WTC11 (cell line): ENCODE results near the gene ARSB. TPM values are rescaled to one million over a fixed set of nuclear protein-coding genes. Genes with fewer than 3 reads are reported as not detected.
A peak's percentile ranks its signal among the peaks of the same experiment; 100 is the strongest.

Source experiments
- ATAC-seq: fragments of 200-7000 bp; cut with Tn5 transposase; 2 replicates; pipeline ENCODE4 v1.10.0; 2021; ENCODE audit warnings: mild to moderate bottlenecking, moderate library complexity
- CTCF ChIA-PET: fragments of 300-600 bp; sonication (Branson Sonifier 250); formaldehyde crosslinking; loops from one replicate; lab custom pipeline; 2021; ENCODE audit warnings: antibody characterized with exemption; lab: Charles Lee
- POLR2A ChIA-PET: fragments of 350-600 bp; sonication (Branson Sonifier 250); formaldehyde crosslinking; loops from one replicate; lab custom pipeline; 2021; ENCODE audit warnings: antibody characterized with exemption; lab: Charles Lee
- DNase-seq: peaks from one replicate; pipeline ENCODE4 v3.0.0; 2021; ENCODE audit warnings: low spot score
- H3K27ac Mint-ChIP-seq: 2 replicates; pipeline ENCODE4 v1.8.0; 2021; ENCODE audit warnings: mixed read lengths
- H3K27me3 Mint-ChIP-seq: 2 replicates; pipeline ENCODE4 v1.8.0; 2021; ENCODE audit warnings: low read depth, mild to moderate bottlenecking, moderate library complexity, mixed read lengths
- H3K36me3 Mint-ChIP-seq: 2 replicates; pipeline ENCODE4 v1.8.0; 2021; ENCODE audit warnings: mixed read lengths
- H3K4me1 Mint-ChIP-seq: 2 replicates; pipeline ENCODE4 v1.8.0; 2022; ENCODE audit warnings: mixed read lengths
- H3K4me3 Mint-ChIP-seq: 2 replicates; pipeline ENCODE4 v1.8.0; 2021; ENCODE audit warnings: mild to moderate bottlenecking, moderate library complexity, mixed read lengths
- H3K9me3 Mint-ChIP-seq: 2 replicates; pipeline ENCODE4 v1.8.0; 2021; ENCODE audit warnings: mixed read lengths
- CDX4 ChIP-seq: fragments of 250-450 bp; sonication (Bioruptor Pico); IDR thresholded peaks from 2 replicates; pipeline ENCODE4 v1.9.0; 2021; ENCODE audit warnings: moderate library complexity, mild to moderate bottlenecking, inconsistent platforms, borderline replicate concordance
- E2F4 ChIP-seq: sonication (generic); formaldehyde crosslinking; IDR thresholded peaks from 2 replicates; pipeline ENCODE4 v1.8.1; 2022; ENCODE audit warnings: low read depth, mild to moderate bottlenecking, moderate library complexity, missing genetic modification reagents, borderline replicate concordance
- JAZF1 ChIP-seq: fragments of 250-450 bp; sonication (Bioruptor Pico); IDR thresholded peaks from 2 replicates; pipeline ENCODE4 v1.9.0; 2021; ENCODE audit warnings: moderate library complexity, mild to moderate bottlenecking, inconsistent platforms
- MAX ChIP-seq: sonication (generic); formaldehyde crosslinking; IDR thresholded peaks from 2 replicates; pipeline ENCODE4 v1.8.0; 2022; ENCODE audit warnings: mild to moderate bottlenecking, missing genetic modification reagents
- NR1H2 ChIP-seq: sonication (generic); formaldehyde crosslinking; IDR thresholded peaks from 2 replicates; pipeline ENCODE4 v1.9.0; 2021; ENCODE audit warnings: mild to moderate bottlenecking, moderate library complexity, missing genetic modification reagents
- RORB ChIP-seq: fragments of 250-450 bp; sonication (Bioruptor Pico); IDR thresholded peaks from 2 replicates; pipeline ENCODE4 v1.9.0; 2021; ENCODE audit warnings: mild to moderate bottlenecking
- SP1 ChIP-seq: sonication (generic); formaldehyde crosslinking; conservative IDR thresholded peaks from 2 replicates; pipeline ENCODE4 v1.8.1; 2022; ENCODE audit warnings: missing genetic modification reagents
- ZNF219 ChIP-seq: sonication (generic); formaldehyde crosslinking; IDR thresholded peaks from 2 replicates; pipeline ENCODE4 v1.8.0; 2023; ENCODE audit warnings: missing genetic modification reagents, mild to moderate bottlenecking, borderline replicate concordance
- ZNF512 ChIP-seq: sonication (generic); formaldehyde crosslinking; IDR thresholded peaks from 2 replicates; pipeline ENCODE4 v1.8.1; 2022; ENCODE audit warnings: missing genetic modification reagents, borderline replicate concordance
- total RNA-seq: library from RNA; stranded (reverse); gene quantifications from 3 replicates; pipeline ENCODE4 v1.2.3, GENCODE V29; 2021
- TF ChIP-seq, protein P1 (sequence below): sonication (generic); formaldehyde crosslinking; IDR thresholded peaks from 2 replicates; pipeline ENCODE4 v1.8.1; 2022; ENCODE audit warnings: mild to moderate bottlenecking, moderate library complexity, missing genetic modification reagents
- TF ChIP-seq, protein P2 (sequence below): fragments of 250-450 bp; sonication (Bioruptor Pico); IDR thresholded peaks from 2 replicates; pipeline ENCODE4 v2.1.2; 2022; ENCODE audit warnings: mild to moderate bottlenecking, moderate library complexity
- TF ChIP-seq, protein P3 (sequence below): fragments of 200-600 bp; IDR thresholded peaks from 2 replicates; pipeline ENCODE4 v1.8.0; 2022; ENCODE audit warnings: antibody characterized with exemption

Gene ARSB
- total RNA-seq, 1 experiment from 2014 or later, result 9.7 TPM

- TF ChIP-seq NR1H2 (CRISPR knock-in tag) (no peak), MAX (CRISPR knock-in tag) (no peak), E2F4 (no peak), CDX4 (CRISPR knock-in tag) (no peak), RORB (no peak), JAZF1 (CRISPR knock-in tag) (no peak), ZNF512 (CRISPR knock-in tag) (no peak), SP1 (CRISPR knock-in tag) (no peak)
- TF ChIP-seq, protein P1, sequence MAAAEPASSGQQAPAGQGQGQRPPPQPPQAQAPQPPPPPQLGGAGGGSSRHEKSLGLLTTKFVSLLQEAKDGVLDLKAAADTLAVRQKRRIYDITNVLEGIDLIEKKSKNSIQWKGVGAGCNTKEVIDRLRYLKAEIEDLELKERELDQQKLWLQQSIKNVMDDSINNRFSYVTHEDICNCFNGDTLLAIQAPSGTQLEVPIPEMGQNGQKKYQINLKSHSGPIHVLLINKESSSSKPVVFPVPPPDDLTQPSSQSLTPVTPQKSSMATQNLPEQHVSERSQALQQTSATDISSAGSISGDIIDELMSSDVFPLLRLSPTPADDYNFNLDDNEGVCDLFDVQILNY (CRISPR knock-in tag), result no peak
- TF ChIP-seq, protein P2, sequence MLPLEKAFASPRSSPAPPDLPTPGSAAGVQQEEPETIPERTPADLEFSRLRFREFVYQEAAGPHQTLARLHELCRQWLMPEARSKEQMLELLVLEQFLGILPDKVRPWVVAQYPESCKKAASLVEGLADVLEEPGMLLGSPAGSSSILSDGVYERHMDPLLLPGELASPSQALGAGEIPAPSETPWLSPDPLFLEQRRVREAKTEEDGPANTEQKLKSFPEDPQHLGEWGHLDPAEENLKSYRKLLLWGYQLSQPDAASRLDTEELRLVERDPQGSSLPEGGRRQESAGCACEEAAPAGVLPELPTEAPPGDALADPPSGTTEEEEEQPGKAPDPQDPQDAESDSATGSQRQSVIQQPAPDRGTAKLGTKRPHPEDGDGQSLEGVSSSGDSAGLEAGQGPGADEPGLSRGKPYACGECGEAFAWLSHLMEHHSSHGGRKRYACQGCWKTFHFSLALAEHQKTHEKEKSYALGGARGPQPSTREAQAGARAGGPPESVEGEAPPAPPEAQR (CRISPR knock-in tag), result no peak
- ChIA-PET CTCF (interaction anchor here (0.6 to 2.8 kb wide), 9 partner anchors 8 to 567 kb away, joined by 3 to 23 read pairs (median 5); no protein-coding TSS in a partner anchor), POLR2A (no interaction called here)
- peaks cover 5% of the 10 kb centered on the region; the same call in 1 of the 2 replicates for H3K4me1 Mint-ChIP-seq
- H3K27ac Mint-ChIP-seq, result no peak overlapping the region
- no peak overlapping the region for H3K4me3 Mint-ChIP-seq
- H3K9me3 Mint-ChIP-seq, result no peaks in the 10 kb centered on the region
- ATAC-seq (no peak), DNase-seq (no peak)
- no peaks in the 10 kb centered on the region for H3K36me3 Mint-ChIP-seq
- no peaks in the 10 kb centered on the region for H3K27me3 Mint-ChIP-seq
Measured at GRCh38 chr5:78887384-78888118, 97.6 kb downstream of the ARSB start.

- Mint-ChIP-seq H3K27me3 (no peaks in the 10 kb centered on the region), H3K4me3 (no peak overlapping the region), H3K36me3 (no peaks in the 10 kb centered on the region), H3K9me3 (no peaks in the 10 kb centered on the region), H3K27ac (no peak overlapping the region), H3K4me1 (peaks cover 5% of the 10 kb centered on the region; the same call in 1 of the 2 replicates)
- POLR2A ChIA-PET, result no interaction called here
- no peak for ATAC-seq
- no peak for DNase-seq
- TF ChIP-seq ZNF219, result no peak
- TF ChIP-seq, protein P3, sequence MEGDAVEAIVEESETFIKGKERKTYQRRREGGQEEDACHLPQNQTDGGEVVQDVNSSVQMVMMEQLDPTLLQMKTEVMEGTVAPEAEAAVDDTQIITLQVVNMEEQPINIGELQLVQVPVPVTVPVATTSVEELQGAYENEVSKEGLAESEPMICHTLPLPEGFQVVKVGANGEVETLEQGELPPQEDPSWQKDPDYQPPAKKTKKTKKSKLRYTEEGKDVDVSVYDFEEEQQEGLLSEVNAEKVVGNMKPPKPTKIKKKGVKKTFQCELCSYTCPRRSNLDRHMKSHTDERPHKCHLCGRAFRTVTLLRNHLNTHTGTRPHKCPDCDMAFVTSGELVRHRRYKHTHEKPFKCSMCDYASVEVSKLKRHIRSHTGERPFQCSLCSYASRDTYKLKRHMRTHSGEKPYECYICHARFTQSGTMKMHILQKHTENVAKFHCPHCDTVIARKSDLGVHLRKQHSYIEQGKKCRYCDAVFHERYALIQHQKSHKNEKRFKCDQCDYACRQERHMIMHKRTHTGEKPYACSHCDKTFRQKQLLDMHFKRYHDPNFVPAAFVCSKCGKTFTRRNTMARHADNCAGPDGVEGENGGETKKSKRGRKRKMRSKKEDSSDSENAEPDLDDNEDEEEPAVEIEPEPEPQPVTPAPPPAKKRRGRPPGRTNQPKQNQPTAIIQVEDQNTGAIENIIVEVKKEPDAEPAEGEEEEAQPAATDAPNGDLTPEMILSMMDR, result peak; percentile 48; the same call in 1 of the 2 replicates
- CTCF ChIA-PET, result interaction anchor here (0.6 to 2.8 kb wide), 10 partner anchors 9 to 1112 kb away, joined by 3 to 23 read pairs (median 4); no protein-coding TSS in a partner anchor
Measured at GRCh38 chr5:78886341-78887230, 98.5 kb downstream of the ARSB start.
